H9 (cell line): Measurements from ENCODE around the gene CHST1. TPM values are rescaled to one million over a fixed set of nuclear protein-coding genes. Genes with fewer than 3 reads are reported as not detected.

Experiments used
- DNase-seq: peaks from one replicate; pipeline ENCODE4 v3.0.0-alpha.2; 2017
- H2AFZ ChIP-seq: one replicate; pipeline ENCODE4 v1.6.1; 2013; ENCODE audit warnings: mild to moderate bottlenecking, low read length, control low read depth, moderate library complexity
- H2AK5ac ChIP-seq: 2 replicates; pipeline ENCODE4 v1.6.1; 2013; ENCODE audit warnings: low read length, control low read depth, mixed read lengths; ENCODE audit not compliant: insufficient read length
- H2BK120ac ChIP-seq: one replicate; pipeline ENCODE4 v1.6.1; 2013; ENCODE audit warnings: low read depth, mild to moderate bottlenecking, low read length, control low read depth, inconsistent platforms; ENCODE audit not compliant: poor library complexity, severe bottlenecking
- H2BK12ac ChIP-seq: 2 replicates; pipeline ENCODE4 v1.6.1; 2013; ENCODE audit warnings: low read length, control low read depth, mixed read lengths, low read depth; ENCODE audit not compliant: insufficient read length
- H2BK15ac ChIP-seq: 2 replicates; pipeline ENCODE4 v1.6.1; 2013; ENCODE audit warnings: low read depth, low read length, control low read depth
- H2BK20ac ChIP-seq: one replicate; pipeline ENCODE4 v1.6.1; 2013; ENCODE audit warnings: low read depth, mild to moderate bottlenecking, low read length, control low read depth, inconsistent platforms; ENCODE audit not compliant: poor library complexity, severe bottlenecking
- H2BK5ac ChIP-seq: 2 replicates; pipeline ENCODE4 v1.6.1; 2013; ENCODE audit warnings: low read length, control low read depth, mixed read lengths; ENCODE audit not compliant: insufficient read length
- H3K14ac ChIP-seq: 2 replicates; pipeline ENCODE4 v1.6.1; 2013; ENCODE audit warnings: low read length, control low read depth; ENCODE audit not compliant: insufficient read depth
- H3K18ac ChIP-seq: 2 replicates; pipeline ENCODE4 v1.6.1; 2013; ENCODE audit warnings: low read depth, mild to moderate bottlenecking, mixed read lengths, low read length, control low read depth; ENCODE audit not compliant: insufficient read length
- H3K23ac ChIP-seq: 2 replicates; pipeline ENCODE4 v1.6.1; 2013; ENCODE audit warnings: low read length, control low read depth, mixed read lengths, low read depth; ENCODE audit not compliant: insufficient read length
- H3K23me2 ChIP-seq: 2 replicates; pipeline ENCODE4 v1.6.1; 2013; ENCODE audit warnings: low read depth, mild to moderate bottlenecking, mixed read lengths, low read length, control low read depth; ENCODE audit not compliant: insufficient read length, poor library complexity, severe bottlenecking
- H3K27ac ChIP-seq: 2 replicates; pipeline ENCODE4 v1.5.1; 2013; ENCODE audit warnings: low read length, control low read depth, mixed read lengths, low read depth; ENCODE audit not compliant: insufficient read length
- H3K27me3 ChIP-seq: 2 replicates; pipeline ENCODE4 v1.6.1; 2013; ENCODE audit warnings: low read length, control low read depth, inconsistent platforms; ENCODE audit not compliant: insufficient read depth
- H3K4ac ChIP-seq: 2 replicates; pipeline ENCODE4 v1.6.1; 2013; ENCODE audit warnings: low read depth, mild to moderate bottlenecking, control low read depth, inconsistent platforms, low read length, moderate library complexity
- H3K4me1 ChIP-seq: 2 replicates; pipeline ENCODE4 v1.6.1; 2013; ENCODE audit warnings: low read length, control low read depth, inconsistent platforms; ENCODE audit not compliant: insufficient read depth
- H3K4me2 ChIP-seq: 2 replicates; pipeline ENCODE4 v1.6.1; 2013; ENCODE audit warnings: low read length, control low read depth, mixed read lengths; ENCODE audit not compliant: insufficient read length, insufficient read depth
- H3K56ac ChIP-seq: 2 replicates; pipeline ENCODE4 v1.6.1; 2013; ENCODE audit warnings: low read depth, mild to moderate bottlenecking, mixed read lengths, low read length, control low read depth; ENCODE audit not compliant: insufficient read length
- H3K79me1 ChIP-seq: 2 replicates; pipeline ENCODE4 v1.6.1; 2013; ENCODE audit warnings: low read depth, mild to moderate bottlenecking, moderate library complexity, low read length, control low read depth, inconsistent platforms; ENCODE audit not compliant: insufficient read depth, poor library complexity, severe bottlenecking
- H3K79me2 ChIP-seq: 2 replicates; pipeline ENCODE4 v1.6.1; 2013; ENCODE audit warnings: low read length, control low read depth, inconsistent platforms; ENCODE audit not compliant: insufficient read depth
- H3K9ac ChIP-seq: 2 replicates; pipeline ENCODE4 v1.6.1; 2013; ENCODE audit warnings: low read length, control low read depth, mixed read lengths; ENCODE audit not compliant: insufficient read length; ENCODE audit errors: extremely low read depth
- H3K9me3 ChIP-seq: one replicate; pipeline ENCODE4 v1.6.1; 2013; ENCODE audit warnings: low read depth, low read length, inconsistent platforms; ENCODE audit not compliant: control insufficient read depth
- H3T11ph ChIP-seq: one replicate; pipeline ENCODE4 v1.6.1; 2013; ENCODE audit warnings: mild to moderate bottlenecking, low read length, control low read depth, inconsistent platforms
- H4K20me1 ChIP-seq: one replicate; pipeline ENCODE4 v1.6.1; 2013; ENCODE audit not compliant: control insufficient read depth, insufficient read length, insufficient read depth
- H4K5ac ChIP-seq: 2 replicates; pipeline ENCODE4 v1.6.1; 2013; ENCODE audit warnings: low read depth, mild to moderate bottlenecking, mixed read lengths, low read length, control low read depth; ENCODE audit not compliant: insufficient read length
- H4K8ac ChIP-seq: replicated peaks from 2 replicates; pipeline ENCODE4 v1.6.1; 2013; ENCODE audit warnings: low read length, control low read depth, mixed read lengths, low read depth; ENCODE audit not compliant: insufficient read length
- H4K91ac ChIP-seq: 2 replicates; pipeline ENCODE4 v1.6.1; 2013; ENCODE audit warnings: low read depth, mild to moderate bottlenecking, moderate library complexity, mixed read lengths, low read length, control low read depth; ENCODE audit not compliant: insufficient read length
- H3K27ac Mint-ChIP-seq, 3 experiments: 2 replicates in 2 of 3; 3 replicates in 1 of 3; pipeline ENCODE4 v1.8.0; 2020 to 2021; ENCODE audit warnings: mixed read lengths in 3 of 3, mild to moderate bottlenecking in 1 of 3, moderate library complexity in 1 of 3
- H3K27me3 Mint-ChIP-seq: 2 replicates; pipeline ENCODE4 v1.8.0; 2021; ENCODE audit warnings: low read depth, mild to moderate bottlenecking, moderate library complexity, mixed read lengths
- H3K36me3 Mint-ChIP-seq, 3 experiments: 2 replicates in 2 of 3; 3 replicates in 1 of 3; pipeline ENCODE4 v1.8.0; 2020 to 2021; ENCODE audit warnings: low read depth in 3 of 3, mixed read lengths in 3 of 3; ENCODE audit not compliant: insufficient read depth in 1 of 3
- H3K4me1 Mint-ChIP-seq, 2 experiments: 2 replicates each; pipeline ENCODE4 v1.8.0; 2020; ENCODE audit warnings: mixed read lengths in 2 of 2
- H3K4me3 Mint-ChIP-seq, 2 experiments: 2 replicates in 1 of 2; 3 replicates in 1 of 2; pipeline ENCODE4 v1.8.0; 2020 to 2021; ENCODE audit warnings: mild to moderate bottlenecking in 2 of 2, mixed read lengths in 2 of 2, moderate library complexity in 1 of 2
- H3K9me3 Mint-ChIP-seq, 2 experiments: 2 replicates in 1 of 2; 3 replicates in 1 of 2; pipeline ENCODE4 v1.8.0; 2020; ENCODE audit warnings: mild to moderate bottlenecking in 2 of 2, mixed read lengths in 2 of 2, moderate library complexity in 1 of 2
- WGBS: extraction: QIAGEN DNeasy Blood & Tissue Kit; methylation state at CpG from one replicate; pipeline ENCODE4 v1.1.7; 2013; ENCODE audit warnings: missing lambda C conversion rate, low lambda C conversion rate, mixed read lengths; ENCODE audit not compliant: insufficient read length; ENCODE audit errors: extremely low coverage; 5-methylcytosine and 5-hydroxymethylcytosine counted together
- total RNA-seq: library from RNA; stranded (reverse); gene quantifications from 2 replicates; pipeline ENCODE4 v1.2.1, GENCODE V29; 2021
- TF ChIP-seq, protein P1 (sequence below): fragments of 200-600 bp; sonication (generic); conservative IDR thresholded peaks from 3 replicates; pipeline ENCODE4 v1.8.0; 2021; ENCODE audit warnings: antibody characterized with exemption, mild to moderate bottlenecking

The CHST1 gene
- total RNA-seq, 1 experiment from 2014 or later, result 0.57 TPM

DNA sequence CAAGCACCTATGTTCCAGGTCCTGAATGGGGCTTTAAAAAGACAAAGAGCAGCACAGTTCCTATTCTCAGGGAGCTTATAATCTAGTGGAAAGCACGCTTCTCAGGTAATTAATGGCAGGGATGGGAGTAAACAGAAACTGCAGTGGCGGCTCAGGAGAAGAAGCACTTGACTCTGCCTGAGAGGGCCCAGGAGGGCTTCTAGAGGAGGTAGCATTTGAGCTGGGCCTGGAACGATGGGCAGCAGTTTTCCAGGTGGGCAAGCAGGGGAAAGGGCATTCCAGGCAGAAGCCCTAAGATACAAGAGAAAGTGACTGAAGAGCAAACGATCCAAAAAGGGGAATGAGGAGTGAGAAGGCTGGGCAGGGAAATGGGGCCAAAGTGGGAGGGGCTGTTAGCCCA, 37.1 kb upstream of the CHST1 start:
- Histone ChIP-seq H3K4me2 (no peak overlapping the region), H4K91ac (no peak overlapping the region), H2AFZ (no peak overlapping the region), H3K14ac (no peak overlapping the region), H4K5ac (no peak overlapping the region), H3K18ac (no peak overlapping the region), H3K27ac (no peak overlapping the region), H3K79me1 (no peaks in the 10 kb centered on the region), H3K9me3 (no peaks in the 10 kb centered on the region), H3K4ac (no peak overlapping the region), H3K27me3 (no peaks in the 10 kb centered on the region), H3K23ac (no peak overlapping the region), H2AK5ac (no peak overlapping the region), H3K4me1 (no peaks in the 10 kb centered on the region), H2BK12ac (no peak overlapping the region), H2BK5ac (no peak overlapping the region), H3K9ac (no peak overlapping the region), H3K56ac (no peak overlapping the region), H2BK15ac (no peak overlapping the region), H4K8ac (no peak overlapping the region), H2BK20ac (no peak overlapping the region), H2BK120ac (no peak overlapping the region), H4K20me1 (no peaks in the 10 kb centered on the region), H3K79me2 (no peaks in the 10 kb centered on the region), H3T11ph (no peak overlapping the region), H3K23me2 (no peaks in the 10 kb centered on the region)
- H3K36me3 Mint-ChIP-seq, result no peaks in the 10 kb centered on the region
- TF ChIP-seq, protein P1, sequence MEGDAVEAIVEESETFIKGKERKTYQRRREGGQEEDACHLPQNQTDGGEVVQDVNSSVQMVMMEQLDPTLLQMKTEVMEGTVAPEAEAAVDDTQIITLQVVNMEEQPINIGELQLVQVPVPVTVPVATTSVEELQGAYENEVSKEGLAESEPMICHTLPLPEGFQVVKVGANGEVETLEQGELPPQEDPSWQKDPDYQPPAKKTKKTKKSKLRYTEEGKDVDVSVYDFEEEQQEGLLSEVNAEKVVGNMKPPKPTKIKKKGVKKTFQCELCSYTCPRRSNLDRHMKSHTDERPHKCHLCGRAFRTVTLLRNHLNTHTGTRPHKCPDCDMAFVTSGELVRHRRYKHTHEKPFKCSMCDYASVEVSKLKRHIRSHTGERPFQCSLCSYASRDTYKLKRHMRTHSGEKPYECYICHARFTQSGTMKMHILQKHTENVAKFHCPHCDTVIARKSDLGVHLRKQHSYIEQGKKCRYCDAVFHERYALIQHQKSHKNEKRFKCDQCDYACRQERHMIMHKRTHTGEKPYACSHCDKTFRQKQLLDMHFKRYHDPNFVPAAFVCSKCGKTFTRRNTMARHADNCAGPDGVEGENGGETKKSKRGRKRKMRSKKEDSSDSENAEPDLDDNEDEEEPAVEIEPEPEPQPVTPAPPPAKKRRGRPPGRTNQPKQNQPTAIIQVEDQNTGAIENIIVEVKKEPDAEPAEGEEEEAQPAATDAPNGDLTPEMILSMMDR, result no peak
- no CpG with 5 or more reads among the region's 4 CpGs for WGBS
- peaks cover 29% of the 10 kb centered on the region for H3K27me3 Mint-ChIP-seq
- no peak overlapping the region for H3K4me3 Mint-ChIP-seq
- no peak for DNase-seq
- peak overlapping the region in 1 of 3 experiments; percentile 62; a peak in 1 of 7 replicates for H3K27ac Mint-ChIP-seq
- peaks cover 18 to 30% of the 10 kb centered on the region in 2 experiments for H3K4me1 Mint-ChIP-seq
- no peaks in the 10 kb centered on the region for H3K9me3 Mint-ChIP-seq
